ENCODE measurements around the gene SUSD4. TPM values are rescaled to one million over a fixed set of nuclear protein-coding genes. Genes with fewer than 3 reads are reported as not detected.

SUSD4 gene
- total RNA-seq, 6 experiments from 2014 or later = 0.33 to 0.96 (median 0.70) TPM

- Mint-ChIP-seq H3K4me1 (ENCODE audit: low read depth) (peaks cover 3% of the 10 kb centered on the region; the same call in 1 of the 2 replicates), H3K4me3 (no peak overlapping the region)
- TF ChIP-seq CTCF (IDR thresholded peaks at IDR 0.05) = no peak
These were observed 141.6 kb downstream of the SUSD4 start for GRCh38 chr1:223222377-223222776.

GRCh38 chr1:223221686-223222085 is 142.3 kb downstream of the SUSD4 start:
- no peak for DNase-seq
- Mint-ChIP-seq H3K4me3 (no peak overlapping the region), H3K4me1 (ENCODE audit: low read depth) (no peaks in the 10 kb centered on the region), H3K27me3 (ENCODE audit: insufficient read depth) (peaks cover 9% of the 10 kb centered on the region), H3K27ac (no peak overlapping the region), H3K9me3 (peaks cover 20% of the 10 kb centered on the region), H3K36me3 (ENCODE audit: low read depth) (peaks cover 12% of the 10 kb centered on the region)
- TF ChIP-seq CTCF (IDR thresholded peaks at IDR 0.05) = no peak

More at GRCh38 chr1:223222377-223222776, 141.6 kb downstream of the SUSD4 start:
- H3K9me3 Mint-ChIP-seq = peaks cover 20% of the 10 kb centered on the region
- H3K27ac Mint-ChIP-seq = no peak overlapping the region
- H3K36me3 Mint-ChIP-seq (ENCODE audit: low read depth) = peaks cover 12% of the 10 kb centered on the region
- H3K27me3 Mint-ChIP-seq (ENCODE audit: insufficient read depth) = peaks cover 14% of the 10 kb centered on the region
- no peak for DNase-seq

- Mint-ChIP-seq H3K9me3 (peaks cover 20% of the 10 kb centered on the region), H3K4me3 (no peak overlapping the region), H3K36me3 (ENCODE audit: low read depth) (peaks cover 12% of the 10 kb centered on the region), H3K27ac (no peak overlapping the region), H3K27me3 (ENCODE audit: insufficient read depth) (peaks cover 23% of the 10 kb centered on the region), H3K4me1 (ENCODE audit: low read depth) (no peaks in the 10 kb centered on the region)
- DNase-seq = no peak
- TF ChIP-seq CTCF (IDR thresholded peaks at IDR 0.05) = no peak
These were observed 143.9 kb downstream of the SUSD4 start for GRCh38 chr1:223219846-223220610.

GRCh38 chr1:223219318-223219635 is 144.7 kb downstream of the SUSD4 start:
- DNase-seq = no peak
- H3K27ac Mint-ChIP-seq = no peak overlapping the region
- no peaks in the 10 kb centered on the region for H3K4me1 Mint-ChIP-seq (ENCODE audit: low read depth)
- H3K9me3 Mint-ChIP-seq = peaks cover 20% of the 10 kb centered on the region
- H3K27me3 Mint-ChIP-seq (ENCODE audit: insufficient read depth) = peaks cover 23% of the 10 kb centered on the region
- H3K4me3 Mint-ChIP-seq = no peak overlapping the region
- no peak for TF ChIP-seq CTCF (IDR thresholded peaks at IDR 0.05)
- peaks cover 12% of the 10 kb centered on the region for H3K36me3 Mint-ChIP-seq (ENCODE audit: low read depth)

- H3K27ac Mint-ChIP-seq = no peak overlapping the region
- H3K36me3 Mint-ChIP-seq (ENCODE audit: low read depth) = peaks cover 12% of the 10 kb centered on the region
- H3K9me3 Mint-ChIP-seq = peaks cover 20% of the 10 kb centered on the region
- no peak for DNase-seq
- H3K4me3 Mint-ChIP-seq = no peak overlapping the region
- no peak for TF ChIP-seq CTCF (IDR thresholded peaks at IDR 0.05)
- H3K27me3 Mint-ChIP-seq (ENCODE audit: insufficient read depth) = peaks cover 26% of the 10 kb centered on the region
- H3K4me1 Mint-ChIP-seq (ENCODE audit: low read depth) = no peaks in the 10 kb centered on the region
These were observed 146.2 kb downstream of the SUSD4 start for GRCh38 chr1:223217781-223218180.
